Fibroblast of skin of right quadriceps (primary cell): ENCODE data around the gene CPXM1.
"Not testable (repeated sequence)": the region's sequence is repeated elsewhere in the genome, so short reads cannot be mapped to it uniquely, and the experiment has no call there.

ENCODE experiments used
- DNase-seq: peaks from one replicate; pipeline ENCODE4 v3.0.0-alpha.2; 2013

The CPXM1 gene

DNA sequence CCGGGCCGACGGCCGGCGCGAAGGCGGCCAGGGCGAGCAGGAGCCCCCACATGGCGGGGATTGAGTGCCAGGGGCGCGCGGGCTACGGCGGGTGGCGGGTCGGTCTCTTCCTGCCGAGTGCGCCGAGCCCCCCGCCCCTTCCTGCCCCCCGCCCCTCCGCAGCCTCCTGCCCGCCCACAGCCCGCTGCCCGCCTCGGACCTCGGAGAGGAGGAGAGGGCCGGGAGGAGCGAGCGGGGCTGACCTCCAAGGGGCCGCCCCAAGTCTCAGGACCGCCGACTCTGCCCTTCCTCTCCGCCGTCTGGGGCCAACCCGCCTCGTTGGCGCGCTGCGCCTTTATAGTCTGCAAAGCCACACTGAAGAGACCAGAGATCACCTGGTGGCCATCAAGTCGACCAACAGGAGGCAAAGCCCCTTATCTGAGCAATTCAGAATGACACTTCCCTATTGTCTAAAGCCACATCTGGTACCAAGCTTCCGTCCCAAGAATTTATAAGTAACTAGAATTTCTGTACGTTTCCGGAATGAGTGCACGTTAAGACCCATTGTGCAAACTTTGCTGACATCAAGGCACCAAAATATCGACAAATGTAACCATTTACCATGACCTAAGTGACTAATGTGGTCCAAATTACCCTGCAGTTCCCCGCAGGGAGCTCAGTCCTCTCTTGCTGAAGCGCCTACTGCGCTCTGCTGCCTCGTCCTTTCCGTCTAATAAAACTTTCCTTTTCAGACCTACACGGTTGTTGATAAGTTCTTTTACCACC is at the start of gene CPXM1:
Gene CPXM1, minus strand, starts transcription at position 107 of the 765 bp plus-strand sequence. Its CDS starts 55 bp downstream, at position 52.
- no peak for DNase-seq

GRCh38 chr20:2849529-2849928 is 49.1 kb upstream of the CPXM1 start:
- no peak for DNase-seq

- no peak for DNase-seq
Observed at GRCh38 chr20:2847802-2848201, 47.4 kb upstream of the CPXM1 start.

GRCh38 chr20:2846698-2847097 is 46.3 kb upstream of the CPXM1 start:
- DNase-seq = no peak

DNA sequence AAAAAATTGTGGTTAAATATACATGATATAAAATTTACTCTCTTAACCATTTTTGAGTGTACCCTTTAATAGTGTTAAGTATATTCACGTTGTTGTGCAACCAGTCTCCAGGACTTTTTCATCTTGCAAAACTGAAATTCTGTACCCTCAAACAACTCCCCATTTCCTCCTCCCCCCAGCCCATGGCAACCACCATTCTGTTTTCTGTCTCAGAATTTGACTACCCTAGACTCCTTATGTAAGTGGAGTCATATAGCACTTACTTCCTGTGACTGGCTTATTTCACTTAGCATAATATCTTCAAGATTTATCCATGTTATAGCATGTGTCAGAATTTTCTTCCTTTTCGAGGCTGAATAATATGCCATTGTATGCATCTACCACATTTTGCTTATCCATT is 45.2 kb upstream of the CPXM1 start:
- DNase-seq = no peak

- peak; percentile 69 for DNase-seq
Observed at GRCh38 chr20:2840967-2841531, 40.6 kb upstream of the CPXM1 start.

DNA sequence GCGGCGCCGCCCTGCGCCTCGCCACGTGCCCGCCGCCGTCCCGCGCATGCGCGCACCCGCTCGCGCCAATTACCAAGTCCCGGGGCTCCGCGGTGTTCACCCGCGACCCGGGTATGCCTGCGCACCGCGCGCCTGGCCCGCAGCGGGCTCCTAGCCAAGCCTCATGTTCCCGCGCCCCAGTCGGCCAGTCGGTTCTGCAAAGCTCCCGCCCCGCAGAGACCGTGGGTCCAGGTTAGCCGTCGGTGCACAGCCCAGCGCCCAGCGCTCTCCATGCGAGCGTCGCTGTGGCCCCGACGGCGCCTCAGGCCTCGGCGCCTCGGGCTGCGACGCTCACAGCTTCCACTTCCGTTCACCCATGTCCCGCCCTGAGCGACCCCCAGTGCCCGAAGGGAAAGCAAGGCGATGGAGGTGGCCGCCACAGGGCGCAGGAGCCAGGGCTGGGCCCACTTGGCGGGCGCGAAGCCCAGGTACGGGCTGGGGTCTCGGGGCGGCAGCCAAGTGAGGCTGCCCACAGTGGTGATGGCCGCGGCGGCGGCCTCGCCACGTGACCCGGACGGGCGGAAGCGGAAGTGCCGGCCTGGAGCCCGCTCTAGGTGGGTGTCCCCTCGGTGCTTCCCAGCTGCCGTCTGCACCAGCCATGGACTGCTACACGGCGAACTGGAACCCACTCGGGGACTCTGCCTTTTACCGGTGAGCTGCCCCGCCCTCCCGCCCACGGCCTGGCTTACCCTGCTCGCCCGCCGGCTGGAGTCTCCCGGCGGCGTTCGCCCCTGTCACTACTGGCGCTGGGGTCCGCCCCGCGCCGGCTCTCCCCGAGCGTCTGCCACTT is 39.9 kb upstream of the CPXM1 start, which contains the start of the genes PCED1A and VPS16:
Gene PCED1A, minus strand, starts transcription at position 518 of the 829 bp plus-strand sequence. CDS start 743 bp downstream, outside the sequence.
Gene VPS16, plus strand, starts transcription at position 608 of the 829 bp plus-strand sequence. Its CDS starts 30 bp downstream, at position 638.
- DNase-seq = peak; percentile 87

DNA sequence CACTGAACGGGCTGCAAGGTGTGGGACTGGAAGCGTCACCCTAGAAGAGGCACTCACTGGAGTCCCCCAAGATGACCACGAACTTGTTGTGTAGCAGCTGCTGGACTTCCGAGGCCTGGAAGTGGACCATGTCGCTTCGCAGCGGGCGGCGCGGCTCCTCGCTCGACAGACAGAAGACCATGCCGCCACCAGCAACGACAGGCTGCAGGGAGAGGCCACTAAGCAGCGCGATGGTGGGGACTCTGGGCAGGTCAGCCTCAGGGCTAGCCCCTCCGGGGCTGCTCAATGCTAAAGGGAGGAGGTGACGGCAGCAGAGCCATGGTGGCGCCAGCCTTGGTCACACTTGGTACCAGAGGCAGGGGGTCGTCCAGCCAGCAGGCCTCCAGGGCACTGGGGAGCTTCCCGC is 39.3 kb upstream of the CPXM1 start:
- no peak for DNase-seq

GRCh38 chr20:2838847-2839671 is 38.6 kb upstream of the CPXM1 start:
- DNase-seq = no peak

- no peak for DNase-seq
Observed at GRCh38 chr20:2838170-2838797, 37.9 kb upstream of the CPXM1 start.

DNA sequence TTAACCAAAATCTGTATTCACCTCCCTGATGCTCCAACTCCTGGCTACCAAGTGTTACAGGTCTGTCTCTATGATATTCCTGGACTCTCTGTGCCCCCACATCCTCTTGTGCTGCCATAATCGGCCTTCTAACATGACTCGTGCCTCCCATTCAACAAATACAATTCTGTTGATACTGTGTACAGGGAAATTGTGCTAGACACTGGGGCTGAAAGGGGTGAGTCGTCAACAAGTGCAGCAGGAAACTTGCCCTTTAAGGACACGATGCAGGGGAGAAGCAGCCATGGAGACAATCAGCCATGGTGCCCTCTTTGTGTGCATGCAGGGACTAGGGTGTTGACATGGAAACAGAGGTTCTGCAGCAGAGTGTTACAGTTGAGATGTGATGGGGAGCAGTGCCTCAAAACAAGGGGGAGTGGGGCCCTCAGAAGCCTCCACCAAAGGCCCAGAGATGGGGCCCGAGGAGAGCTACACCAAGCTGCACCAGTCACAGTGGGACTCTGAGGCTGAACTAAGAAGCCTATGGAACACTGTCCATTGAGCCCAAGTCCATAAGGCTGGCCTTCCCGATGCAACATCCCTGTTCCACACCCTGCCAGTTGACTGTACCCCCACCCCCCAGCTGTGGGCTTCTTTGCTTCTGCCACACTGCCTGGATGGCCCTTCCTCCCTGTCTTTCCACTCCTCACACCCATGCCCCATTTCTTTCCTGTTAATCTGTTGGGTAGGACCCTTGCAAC is 37.0 kb upstream of the CPXM1 start:
- no peak for DNase-seq

GRCh38 chr20:2836035-2836434 is 35.6 kb upstream of the CPXM1 start:
- DNase-seq = no peak

DNA sequence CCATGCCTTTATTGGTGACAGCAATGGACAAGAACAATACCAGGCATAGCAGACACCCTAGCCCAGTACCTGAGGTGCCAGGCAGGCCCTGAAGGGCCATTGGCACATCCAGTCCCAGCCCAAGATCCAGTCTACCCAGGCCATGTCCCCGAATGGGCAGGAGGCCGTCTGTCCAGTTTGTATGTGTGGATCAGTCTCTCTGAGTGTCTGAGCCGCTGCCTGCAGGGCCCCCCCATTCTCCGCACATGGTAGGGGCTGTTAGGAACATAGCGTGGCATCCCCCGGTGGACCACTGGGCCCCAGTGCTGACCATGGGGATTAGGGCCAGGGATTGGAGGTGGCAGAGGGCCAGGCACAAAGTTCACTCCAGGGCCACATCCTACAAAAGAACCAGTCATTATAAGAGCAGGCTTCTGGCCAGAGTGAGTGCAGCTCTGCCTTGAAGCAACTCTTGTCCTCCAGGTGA is 34.9 kb upstream of the CPXM1 start:
- DNase-seq = no peak

GRCh38 chr20:2834401-2835110 is 34.1 kb upstream of the CPXM1 start:
- DNase-seq = no peak

DNA sequence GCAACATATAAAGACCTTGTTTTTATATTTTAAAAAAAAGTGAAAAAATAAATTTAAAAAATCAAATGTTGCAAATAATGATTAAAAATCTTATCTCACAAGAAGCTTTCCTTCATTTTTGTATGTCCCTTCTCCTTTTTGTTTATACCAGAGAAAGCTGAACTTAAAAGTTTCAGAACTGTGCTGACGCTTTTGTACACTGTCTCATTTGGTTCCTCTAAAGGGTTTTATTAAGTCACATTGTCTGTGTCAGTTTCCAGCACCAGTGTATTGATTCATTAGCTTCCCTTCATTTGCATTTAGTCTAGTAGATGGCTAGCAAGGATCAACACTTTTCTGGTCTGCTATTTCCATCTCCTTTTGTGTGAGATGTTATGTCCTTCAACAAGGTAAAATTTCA is 33.3 kb upstream of the CPXM1 start:
- DNase-seq = no peak

- DNase-seq = not testable (repeated sequence)
Observed at GRCh38 chr20:2831206-2831605, 30.8 kb upstream of the CPXM1 start.

- no peak for DNase-seq
Observed at GRCh38 chr20:2829376-2829775, 28.9 kb upstream of the CPXM1 start.

GRCh38 chr20:2826655-2827054 is 26.2 kb upstream of the CPXM1 start:
- no peak for DNase-seq

DNA sequence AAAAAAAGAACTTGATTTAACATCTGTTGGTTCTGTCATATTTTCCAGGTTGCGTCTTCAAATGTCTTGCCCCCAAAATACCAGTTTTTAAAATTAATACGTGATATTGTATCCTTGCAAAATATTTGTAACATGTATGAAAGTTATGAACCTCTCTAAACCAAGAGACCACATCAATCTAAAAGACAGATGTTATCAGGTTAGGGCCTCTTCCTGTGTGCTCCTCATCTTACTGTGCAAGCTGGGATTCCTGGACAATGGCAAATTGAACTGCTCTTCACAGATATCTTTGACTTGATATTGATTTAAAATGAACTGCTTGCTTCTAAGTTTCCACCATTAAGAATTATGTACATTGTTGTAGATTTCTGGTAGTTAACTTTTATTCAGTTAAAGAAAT is 25.3 kb upstream of the CPXM1 start:
- DNase-seq = no peak

GRCh38 chr20:2822073-2822472 is 21.6 kb upstream of the CPXM1 start:
- peak; percentile 67 for DNase-seq
